T-cell (primary cell): ENCODE data around the gene TLR1. TPM values are rescaled to one million over a fixed set of nuclear protein-coding genes. Genes with fewer than 3 reads are reported as not detected.

Experiments used
- ATAC-seq, 4 experiments: fragments of 200-7000 bp in 3 of 4; fragments of 150-1000 bp in 1 of 4; cut with Tn5 transposase; replicated peaks in 1 of 4; 1 replicate in 3 of 4; 2 replicates in 1 of 4; pipeline ENCODE4 v1.10.0; 2021; ENCODE audit warnings: moderate library complexity in 3 of 4, mild to moderate bottlenecking in 2 of 4, moderate number of reproducible peaks in 1 of 4
- CTCF ChIA-PET, 2 donors: fragments of 300-600 bp; sonication (Branson Sonifier 250); formaldehyde crosslinking; loops; one replicate each; lab custom pipeline; 2022; ENCODE audit warnings: antibody characterized with exemption in 2 of 2; lab: Charles Lee
- POLR2A ChIA-PET, 2 donors: fragments of 300-600 bp; sonication (Branson Sonifier 250); formaldehyde crosslinking; loops; one replicate each; lab custom pipeline; 2022; ENCODE audit warnings: antibody characterized with exemption in 2 of 2; lab: Charles Lee
- DNase-seq, 35 experiments: peaks; one replicate each; pipeline versions ENCODE4 v3.0.0 to v3.0.0-alpha.2; 2013 to 2023
- H3K27ac ChIP-seq: one replicate; pipeline ENCODE4 v1.5.1; 2013; ENCODE audit warnings: low read length
- H3K27me3 ChIP-seq, 2 experiments: replicated peaks in 1 of 2; 1 replicate in 1 of 2; 2 replicates in 1 of 2; pipeline versions ENCODE4 v1.6.1 to v1.7.0; 2013; ENCODE audit warnings: low read length in 1 of 2, mixed read lengths in 1 of 2; ENCODE audit not compliant: control insufficient read depth in 2 of 2, insufficient read depth in 2 of 2; ENCODE audit errors: extremely low read depth in 1 of 2
- H3K36me3 ChIP-seq, 2 donors: 1 replicate in 1 of 2; 2 replicates in 1 of 2; pipeline versions ENCODE4 v1.6.1 to v1.7.0; 2013; ENCODE audit warnings: low read length in 1 of 2; ENCODE audit not compliant: control insufficient read depth in 2 of 2, insufficient read depth in 1 of 2; ENCODE audit errors: extremely low read depth in 1 of 2
- H3K4me1 ChIP-seq, 2 experiments: 1 replicate in 1 of 2; 2 replicates in 1 of 2; pipeline versions ENCODE4 v1.6.1 to v1.7.0; 2013; ENCODE audit warnings: low read length in 2 of 2, mixed read lengths in 1 of 2; ENCODE audit not compliant: insufficient read depth in 2 of 2, control insufficient read depth in 1 of 2; ENCODE audit errors: extremely low read depth in 1 of 2
- H3K4me3 ChIP-seq, 2 donors: 1 replicate in 1 of 2; 2 replicates in 1 of 2; pipeline versions ENCODE4 v1.5.1 to v1.7.0; 2013; ENCODE audit warnings: mild to moderate bottlenecking in 2 of 2, low read length in 1 of 2, moderate library complexity in 1 of 2; ENCODE audit not compliant: control insufficient read depth in 1 of 2; ENCODE audit errors: extremely low read depth in 1 of 2
- H3K9me3 ChIP-seq: 2 replicates; pipeline ENCODE4 v1.7.0; 2013
- H3K27ac Mint-ChIP-seq, 2 donors: one replicate each; pipeline ENCODE4 v1.8.0; 2020 to 2021; ENCODE audit warnings: mild to moderate bottlenecking in 2 of 2, mixed read lengths in 2 of 2
- H3K27me3 Mint-ChIP-seq, 2 donors: one replicate each; pipeline ENCODE4 v1.8.0; 2021 to 2022; ENCODE audit warnings: mixed read lengths in 2 of 2
- H3K36me3 Mint-ChIP-seq: one replicate; pipeline ENCODE4 v1.8.0; 2021; ENCODE audit warnings: mixed read lengths
- H3K4me1 Mint-ChIP-seq, 3 donors: one replicate each; pipeline ENCODE4 v1.8.0; 2020 to 2022; ENCODE audit warnings: mixed read lengths in 3 of 3, mild to moderate bottlenecking in 1 of 3
- H3K4me3 Mint-ChIP-seq, 3 donors: one replicate each; pipeline ENCODE4 v1.8.0; 2020 to 2022; ENCODE audit warnings: mild to moderate bottlenecking in 3 of 3, mixed read lengths in 3 of 3, moderate library complexity in 3 of 3
- H3K9me3 Mint-ChIP-seq, 3 donors: one replicate each; pipeline ENCODE4 v1.8.0; 2020 to 2022; ENCODE audit warnings: mixed read lengths in 3 of 3
- WGBS: methylation state at CpG from one replicate; pipeline ENCODE4 v1.1.5; 2013; ENCODE audit warnings: missing lambda C conversion rate; ENCODE audit not compliant: insufficient coverage; 5-methylcytosine and 5-hydroxymethylcytosine counted together
- total RNA-seq, 35 experiments: library from RNA in 6 of 35; stranded (reverse) in 6 of 35; fragments of 120-200 nt in 1 of 35; gene quantifications; one replicate each; pipeline versions ENCODE4 v1.2.1 to v1.2.4 and lab custom pipeline; 2013 to 2026

Gene TLR1
- total RNA-seq, 5 donors from 2014 or later (not counting 1 experiment from before 2014, with no cell fraction given), result 10.4 to 26.0 (median 18.0) TPM

DNA sequence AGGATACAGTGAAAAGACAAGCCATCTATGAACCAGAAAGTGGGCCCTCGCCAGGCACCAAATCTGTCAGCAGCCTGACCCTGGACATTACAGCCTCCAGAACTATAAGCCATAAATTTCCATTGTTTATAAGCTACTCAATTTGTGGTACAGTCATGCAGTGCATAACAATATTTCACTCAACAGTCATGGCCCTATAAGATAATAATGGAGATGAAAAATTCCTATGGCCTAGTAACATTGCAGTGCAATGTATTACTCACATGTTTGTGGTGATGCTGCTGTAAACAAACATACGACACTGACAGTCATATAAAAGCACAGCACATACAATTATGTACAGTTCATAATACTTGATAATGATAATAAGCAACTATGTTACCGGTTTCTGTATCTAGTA, 17.1 kb upstream of the TLR1 start:
- Histone ChIP-seq H3K4me3 (no peak overlapping the region), H3K27ac (no peak overlapping the region), H3K9me3 (no peaks in the 10 kb centered on the region), H3K4me1 (no peaks in the 10 kb centered on the region), H3K36me3 (no peaks in the 10 kb centered on the region), H3K27me3 (no peaks in the 10 kb centered on the region)
- Mint-ChIP-seq H3K27me3 (no peaks in the 10 kb centered on the region), H3K27ac (no peak overlapping the region), H3K9me3 (peaks cover 3 to 8% (median 7%) of the 10 kb centered on the region in 3 donors), H3K4me3 (no peak overlapping the region), H3K36me3 (peaks cover 24% of the 10 kb centered on the region), H3K4me1 (peaks cover 12 to 23% (median 12%) of the 10 kb centered on the region in 3 donors)
- DNase-seq (no peak), ATAC-seq (no peak)
- 100% methylated on average over 1 of the region's 3 CpGs for WGBS
- POLR2A ChIA-PET, result no interaction called here
- CTCF ChIA-PET, result interaction anchor here (0.5 to 1.4 kb wide), 2 partner anchors 27 to 39 kb away, joined by 3 to 4 read pairs; partner anchors contain the start of gene TLR10 (in 1 of the 2)

DNA sequence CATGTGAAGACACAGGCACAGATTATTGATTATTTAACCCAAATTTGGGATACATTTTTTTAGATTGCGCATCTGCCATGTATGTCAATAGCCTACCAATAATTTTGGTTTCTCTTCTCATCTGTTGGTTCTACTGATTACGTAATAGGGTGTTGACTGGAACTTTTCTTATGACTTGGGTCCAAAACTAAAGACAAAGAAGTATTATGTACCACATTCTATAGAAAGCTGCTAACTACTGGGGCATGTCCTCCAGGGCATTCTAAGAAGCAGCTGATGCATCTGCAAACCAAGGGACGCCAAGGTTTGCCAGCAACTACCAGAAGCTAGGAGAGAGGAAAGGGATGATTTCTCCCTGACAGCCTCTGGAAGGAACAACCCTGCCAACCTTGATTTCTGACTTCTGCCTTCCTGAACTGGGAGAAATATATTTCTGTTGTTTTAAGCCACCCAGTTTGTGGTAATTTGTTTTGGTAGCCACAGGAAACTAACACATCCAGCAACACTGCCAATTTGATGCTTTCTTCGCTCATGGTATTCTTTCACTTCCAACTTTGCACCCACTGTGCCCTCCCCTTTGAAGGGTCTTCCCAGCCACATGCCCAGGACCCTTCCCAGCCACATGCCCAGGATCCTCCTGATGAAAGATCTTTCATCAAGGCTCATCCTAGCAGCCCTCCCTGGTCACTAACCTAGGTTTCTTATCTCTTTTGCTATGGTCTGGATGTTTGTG, 15.9 kb upstream of the TLR1 start:
- H3K4me1 Mint-ChIP-seq, result peaks cover 12 to 23% (median 12%) of the 10 kb centered on the region in 3 donors
- H3K9me3 Mint-ChIP-seq, result peaks cover 3 to 15% (median 7%) of the 10 kb centered on the region in 3 donors
- no peaks in the 10 kb centered on the region for H3K4me1 ChIP-seq
- DNase-seq, result no peak
- H3K27me3 ChIP-seq, result no peaks in the 10 kb centered on the region
- H3K4me3 Mint-ChIP-seq, result no peak overlapping the region
- whole genome bisulfite sequencing, result no CpG with 5 or more reads among the region's 4 CpGs
- ATAC-seq, result no peak
- CTCF ChIA-PET, result no interaction called here
- peaks cover 18% of the 10 kb centered on the region for H3K36me3 Mint-ChIP-seq
- H3K27me3 Mint-ChIP-seq, result no peaks in the 10 kb centered on the region
- H3K9me3 ChIP-seq, result no peaks in the 10 kb centered on the region
- no peaks in the 10 kb centered on the region for H3K36me3 ChIP-seq
- POLR2A ChIA-PET, result no interaction called here
- H3K27ac ChIP-seq, result no peak overlapping the region
- H3K27ac Mint-ChIP-seq, result no peak overlapping the region
- H3K4me3 ChIP-seq, result no peak overlapping the region

DNA sequence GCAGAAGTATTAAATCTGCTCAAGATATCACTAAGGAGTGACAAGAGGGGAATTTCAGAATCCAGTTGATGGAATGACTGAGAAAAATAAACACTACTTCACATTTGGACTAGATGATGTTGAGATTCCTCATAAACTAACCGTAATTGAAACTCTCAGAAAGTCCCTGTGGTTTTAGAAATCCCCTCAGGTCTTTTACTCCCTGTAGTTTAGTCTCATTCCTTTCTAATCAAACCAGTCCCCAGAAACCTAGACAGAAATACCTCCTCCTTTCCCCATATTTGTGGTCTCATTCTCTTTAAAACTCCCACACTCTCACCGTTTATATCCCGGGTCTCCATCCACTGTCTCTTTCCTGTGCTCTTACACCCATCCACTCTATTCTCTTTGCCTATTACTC, 15.0 kb upstream of the TLR1 start:
- H3K36me3 ChIP-seq, result no peaks in the 10 kb centered on the region
- H3K27me3 Mint-ChIP-seq, result no peaks in the 10 kb centered on the region
- peaks cover 18% of the 10 kb centered on the region for H3K36me3 Mint-ChIP-seq
- H3K27me3 ChIP-seq, result peaks cover 0 to 4% of the 10 kb centered on the region in 2 experiments
- H3K4me1 ChIP-seq, result no peaks in the 10 kb centered on the region
- DNase-seq (peak in 1 of 35 experiments; percentile 15), ATAC-seq (peak in 1 of 4 experiments; percentile 55)
- WGBS, result 17% methylated on average over 3 of the region's 3 CpGs
- H3K4me1 Mint-ChIP-seq, result peaks cover 12 to 23% (median 12%) of the 10 kb centered on the region in 3 donors
- H3K27ac Mint-ChIP-seq, result no peak overlapping the region
- H3K9me3 ChIP-seq, result no peaks in the 10 kb centered on the region
- peaks cover 3 to 18% (median 7%) of the 10 kb centered on the region in 3 donors for H3K9me3 Mint-ChIP-seq
- ChIA-PET POLR2A (interaction anchor here in 1 of 2 donors (1.2 kb wide), 1 partner anchor 12 kb away, joined by 3 read pairs; no protein-coding TSS in a partner anchor), CTCF (interaction anchor here in 1 of 2 donors (0.6 kb wide), 1 partner anchor 21 kb away, joined by 8 read pairs; no protein-coding TSS in a partner anchor)
- no peak overlapping the region for H3K4me3 Mint-ChIP-seq
- no peak overlapping the region for H3K27ac ChIP-seq
- H3K4me3 ChIP-seq, result no peak overlapping the region

DNA sequence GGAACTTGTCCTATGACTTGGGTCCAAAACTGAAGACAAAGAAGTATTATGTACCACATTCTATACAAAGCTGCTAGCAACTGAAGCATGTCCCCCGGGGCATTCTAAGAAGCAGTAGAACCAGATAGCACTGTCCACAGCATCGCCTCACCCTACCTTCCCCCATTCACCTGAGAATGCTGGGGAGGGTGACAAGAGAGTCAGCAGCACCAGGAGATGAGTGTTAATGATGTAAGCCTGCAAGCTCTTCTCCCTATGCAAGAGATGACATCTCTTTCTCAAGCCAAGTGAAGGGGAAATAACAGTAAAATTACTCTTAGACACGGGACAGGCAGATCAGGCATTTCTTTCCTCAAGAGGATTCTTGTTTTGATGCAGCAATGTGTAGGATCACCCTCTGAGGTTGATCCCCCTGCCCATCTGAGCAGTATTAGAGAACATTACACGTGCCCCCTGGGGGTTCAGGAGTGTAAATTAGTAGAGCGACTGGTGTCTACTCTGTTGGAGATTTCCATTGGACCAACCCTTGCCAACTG, 13.9 kb upstream of the TLR1 start:
- H3K36me3 Mint-ChIP-seq, result peaks cover 21% of the 10 kb centered on the region
- H3K36me3 ChIP-seq, result no peaks in the 10 kb centered on the region
- H3K4me1 ChIP-seq, result no peaks in the 10 kb centered on the region
- no peak overlapping the region for H3K27ac ChIP-seq
- ChIA-PET POLR2A (interaction anchor here (0.6 to 1.2 kb wide), 2 partner anchors 13 to 229 kb away, joined by 3 read pairs; no protein-coding TSS in a partner anchor), CTCF (interaction anchor here in 1 of 2 donors (0.6 kb wide), 1 partner anchor 13 kb away, joined by 3 read pairs; no protein-coding TSS in a partner anchor)
- no peak overlapping the region for H3K4me3 ChIP-seq
- H3K4me1 Mint-ChIP-seq, result peaks cover 12 to 23% (median 12%) of the 10 kb centered on the region in 3 donors
- no peak overlapping the region for H3K27ac Mint-ChIP-seq
- no peaks in the 10 kb centered on the region for H3K9me3 ChIP-seq
- ATAC-seq (no peak), DNase-seq (no peak)
- WGBS, result no CpG with 5 or more reads among the region's 5 CpGs
- no peak overlapping the region for H3K4me3 Mint-ChIP-seq
- no peaks in the 10 kb centered on the region for H3K27me3 Mint-ChIP-seq
- peaks cover 3 to 28% (median 9%) of the 10 kb centered on the region in 3 donors for H3K9me3 Mint-ChIP-seq
- H3K27me3 ChIP-seq, result peaks cover 0 to 4% of the 10 kb centered on the region in 2 experiments

DNA sequence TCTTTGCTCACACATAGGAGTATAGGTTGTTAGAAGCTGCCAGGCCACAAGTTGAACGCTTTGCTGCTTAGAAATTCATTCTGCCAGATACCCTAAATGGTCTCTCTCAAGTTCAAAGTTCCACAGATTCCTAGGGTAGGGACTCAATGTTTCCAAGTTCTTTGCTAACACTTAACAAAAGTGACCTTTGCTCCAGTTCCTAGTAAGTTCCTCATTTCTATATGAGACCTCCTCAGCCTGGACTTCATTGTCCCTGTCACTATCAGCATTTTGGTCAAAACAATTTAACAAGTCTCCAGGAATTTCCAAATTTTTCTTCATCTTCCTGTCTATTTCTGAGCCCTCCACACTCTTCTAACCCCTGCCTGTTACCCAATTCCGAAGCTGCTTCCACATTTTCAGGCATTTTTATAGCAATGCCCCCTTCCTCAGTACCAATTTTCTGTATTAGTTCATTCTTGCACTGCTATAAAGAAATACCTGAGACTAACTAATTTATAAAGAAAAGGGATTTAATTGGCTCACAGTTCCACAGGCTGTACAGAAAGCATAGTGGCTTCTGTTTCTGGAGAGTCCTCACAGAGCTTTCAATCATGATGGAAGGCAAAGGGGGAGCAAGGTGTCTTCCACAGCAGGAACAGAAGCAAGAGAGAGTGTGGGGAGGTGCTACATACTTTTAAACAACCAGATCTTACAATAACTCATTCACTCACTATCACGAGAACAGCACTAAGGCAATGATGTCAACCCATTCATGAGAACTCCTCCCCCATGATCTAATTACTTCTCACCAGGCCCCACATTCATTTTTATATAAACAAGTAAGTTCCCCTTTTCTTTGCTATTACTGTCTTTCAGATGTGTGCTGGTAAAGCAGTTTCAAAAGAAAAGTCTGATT, 11.5 kb upstream of the TLR1 start:
- Mint-ChIP-seq H3K27me3 (no peaks in the 10 kb centered on the region), H3K36me3 (peaks cover 18% of the 10 kb centered on the region), H3K4me1 (peaks cover 12 to 23% (median 12%) of the 10 kb centered on the region in 3 donors), H3K4me3 (no peak overlapping the region), H3K9me3 (peaks cover 0 to 23% (median 2%) of the 10 kb centered on the region in 3 donors), H3K27ac (no peak overlapping the region)
- ChIA-PET POLR2A (interaction anchor here in 1 of 2 donors (0.5 kb wide), 1 partner anchor 763 kb away, joined by 3 read pairs; no protein-coding TSS in a partner anchor), CTCF (interaction anchor here in 1 of 2 donors (0.6 kb wide), 1 partner anchor 684 kb away, joined by 3 read pairs; no protein-coding TSS in a partner anchor)
- no peaks in the 10 kb centered on the region for H3K36me3 ChIP-seq
- 86% methylated on average over 1 of the region's 3 CpGs for WGBS
- ATAC-seq (no peak), DNase-seq (no peak)
- no peak overlapping the region for H3K4me3 ChIP-seq
- no peak overlapping the region for H3K27ac ChIP-seq
- peaks cover 0 to 5% of the 10 kb centered on the region in 2 experiments for H3K27me3 ChIP-seq
- no peaks in the 10 kb centered on the region for H3K9me3 ChIP-seq
- no peaks in the 10 kb centered on the region for H3K4me1 ChIP-seq
